ENCODE measurements around the gene PFN3.
A peak's percentile ranks its signal among the peaks of the same experiment; 100 is the strongest.

The PFN3 gene

GRCh38 chr5:177402271-177403043 is 2.0 kb upstream of the PFN3 start:
- TF ChIP-seq RAD21 (IDR thresholded peaks at IDR 0.05; ENCODE audit: low read depth) = peak; percentile 38; the same call in 1 of the 2 replicates
- peak; percentile 99 for TF ChIP-seq MAX (IDR thresholded peaks at IDR 0.05)
- TF ChIP-seq EGR1 (IDR thresholded peaks at IDR 0.05) = no peak
- TF ChIP-seq TEAD4 (IDR thresholded peaks at IDR 0.05) = 0 out of 2 replicates have a peak, but pooled peaks have one; percentile 17
- 0 out of 2 replicates have a peak, but pooled peaks have one; percentile 31 for TF ChIP-seq TAF1 (IDR thresholded peaks at IDR 0.05; ENCODE audit: low read depth)

GRCh38 chr5:177397875-177398390 is 2.5 kb downstream of the PFN3 start:
- TF ChIP-seq ZBTB7A (IDR thresholded peaks at IDR 0.05; ENCODE audit: low read depth) (no peak), EP300 (IDR thresholded peaks at IDR 0.05; ENCODE audit: borderline replicate concordance) (no peak), EGR1 (IDR thresholded peaks at IDR 0.05) (no peak), RAD21 (IDR thresholded peaks at IDR 0.05; ENCODE audit: low read depth) (no peak), YY1 (IDR thresholded peaks at IDR 0.05; ENCODE audit: low read depth) (no peak), TEAD4 (IDR thresholded peaks at IDR 0.05) (no peak), TAF1 (IDR thresholded peaks at IDR 0.05; ENCODE audit: low read depth) (no peak), FOXM1 (IDR thresholded peaks at IDR 0.05; ENCODE audit: borderline replicate concordance, low read depth) (no peak), CREB1 (IDR thresholded peaks at IDR 0.05; ENCODE audit: low read depth) (no peak)
- TF ChIP-seq, protein P1, sequence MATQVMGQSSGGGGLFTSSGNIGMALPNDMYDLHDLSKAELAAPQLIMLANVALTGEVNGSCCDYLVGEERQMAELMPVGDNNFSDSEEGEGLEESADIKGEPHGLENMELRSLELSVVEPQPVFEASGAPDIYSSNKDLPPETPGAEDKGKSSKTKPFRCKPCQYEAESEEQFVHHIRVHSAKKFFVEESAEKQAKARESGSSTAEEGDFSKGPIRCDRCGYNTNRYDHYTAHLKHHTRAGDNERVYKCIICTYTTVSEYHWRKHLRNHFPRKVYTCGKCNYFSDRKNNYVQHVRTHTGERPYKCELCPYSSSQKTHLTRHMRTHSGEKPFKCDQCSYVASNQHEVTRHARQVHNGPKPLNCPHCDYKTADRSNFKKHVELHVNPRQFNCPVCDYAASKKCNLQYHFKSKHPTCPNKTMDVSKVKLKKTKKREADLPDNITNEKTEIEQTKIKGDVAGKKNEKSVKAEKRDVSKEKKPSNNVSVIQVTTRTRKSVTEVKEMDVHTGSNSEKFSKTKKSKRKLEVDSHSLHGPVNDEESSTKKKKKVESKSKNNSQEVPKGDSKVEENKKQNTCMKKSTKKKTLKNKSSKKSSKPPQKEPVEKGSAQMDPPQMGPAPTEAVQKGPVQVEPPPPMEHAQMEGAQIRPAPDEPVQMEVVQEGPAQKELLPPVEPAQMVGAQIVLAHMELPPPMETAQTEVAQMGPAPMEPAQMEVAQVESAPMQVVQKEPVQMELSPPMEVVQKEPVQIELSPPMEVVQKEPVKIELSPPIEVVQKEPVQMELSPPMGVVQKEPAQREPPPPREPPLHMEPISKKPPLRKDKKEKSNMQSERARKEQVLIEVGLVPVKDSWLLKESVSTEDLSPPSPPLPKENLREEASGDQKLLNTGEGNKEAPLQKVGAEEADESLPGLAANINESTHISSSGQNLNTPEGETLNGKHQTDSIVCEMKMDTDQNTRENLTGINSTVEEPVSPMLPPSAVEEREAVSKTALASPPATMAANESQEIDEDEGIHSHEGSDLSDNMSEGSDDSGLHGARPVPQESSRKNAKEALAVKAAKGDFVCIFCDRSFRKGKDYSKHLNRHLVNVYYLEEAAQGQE (IDR thresholded peaks at IDR 0.05; ENCODE audit: low read depth) = no peak

DNA sequence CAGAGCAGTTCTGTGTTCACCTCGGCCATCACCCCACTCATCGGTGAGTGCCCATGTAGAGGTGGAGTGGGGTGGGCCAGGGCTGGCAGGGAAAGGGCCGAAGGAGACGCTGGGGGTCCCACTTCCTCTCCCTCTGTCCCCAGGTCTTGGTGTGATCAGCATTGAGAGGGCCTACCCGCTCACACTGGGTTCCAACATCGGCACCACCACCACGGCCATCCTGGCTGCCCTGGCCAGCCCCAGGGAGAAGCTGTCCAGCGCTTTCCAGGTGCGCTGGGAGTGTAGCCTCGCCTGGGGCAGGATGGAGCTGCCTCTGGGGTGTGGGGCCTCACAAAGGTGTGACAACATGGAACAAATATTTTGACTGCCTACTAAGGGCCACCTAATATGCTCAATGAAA is 3.7 kb downstream of the PFN3 start:
- TF ChIP-seq CEBPB (IDR thresholded peaks at IDR 0.05) (no peak), EGR1 (IDR thresholded peaks at IDR 0.05) (no peak), TEAD4 (IDR thresholded peaks at IDR 0.05) (no peak), YY1 (IDR thresholded peaks at IDR 0.05; ENCODE audit: low read depth) (no peak), FOXM1 (IDR thresholded peaks at IDR 0.05; ENCODE audit: borderline replicate concordance, low read depth) (no peak), NFIC (IDR thresholded peaks at IDR 0.05) (no peak), MAX (IDR thresholded peaks at IDR 0.05) (no peak), EP300 (IDR thresholded peaks at IDR 0.05; ENCODE audit: borderline replicate concordance) (no peak), TCF12 (IDR thresholded peaks at IDR 0.05; ENCODE audit: low read depth) (no peak), TAF1 (IDR thresholded peaks at IDR 0.05; ENCODE audit: low read depth) (no peak)

DNA sequence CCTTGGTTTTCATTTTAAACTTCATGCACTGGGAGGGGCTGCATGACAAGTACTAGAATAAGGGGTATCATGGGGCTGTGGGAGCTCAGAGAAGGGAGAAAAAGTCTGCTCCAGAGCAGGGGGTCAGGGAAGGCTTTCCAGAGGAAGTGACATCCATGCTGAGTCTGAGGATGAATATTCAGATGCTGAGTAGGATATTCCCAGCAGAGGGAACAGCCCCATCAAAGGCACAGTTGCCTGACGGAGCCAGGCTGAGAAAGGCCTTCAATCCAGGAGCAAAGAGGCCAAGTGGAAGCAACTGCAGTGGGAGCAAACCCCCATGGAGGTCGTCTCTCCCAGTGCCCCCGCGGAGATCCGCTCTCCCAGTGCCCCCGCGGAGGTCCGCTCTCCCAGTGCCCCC is 4.4 kb downstream of the PFN3 start:
- no peak for TF ChIP-seq RAD21 (IDR thresholded peaks at IDR 0.05; ENCODE audit: low read depth)
- no peak for TF ChIP-seq EGR1 (IDR thresholded peaks at IDR 0.05)
- no peak for TF ChIP-seq ZBTB7A (IDR thresholded peaks at IDR 0.05; ENCODE audit: low read depth)
- TF ChIP-seq TCF12 (IDR thresholded peaks at IDR 0.05; ENCODE audit: low read depth) = no peak
- no peak for TF ChIP-seq NFIC (IDR thresholded peaks at IDR 0.05)

- no peak for TF ChIP-seq FOXM1 (IDR thresholded peaks at IDR 0.05; ENCODE audit: borderline replicate concordance, low read depth)
- TF ChIP-seq CREB1 (IDR thresholded peaks at IDR 0.05; ENCODE audit: low read depth) = no peak
- TF ChIP-seq MAX (IDR thresholded peaks at IDR 0.05) = no peak
- no peak for TF ChIP-seq RAD21 (IDR thresholded peaks at IDR 0.05; ENCODE audit: low read depth)
- TF ChIP-seq, protein P1 (IDR thresholded peaks at IDR 0.05; ENCODE audit: low read depth) = no peak
- no peak for TF ChIP-seq CEBPB (IDR thresholded peaks at IDR 0.05)
- no peak for TF ChIP-seq NFIC (IDR thresholded peaks at IDR 0.05)
- TF ChIP-seq TEAD4 (IDR thresholded peaks at IDR 0.05) = no peak
- TF ChIP-seq YY1 (IDR thresholded peaks at IDR 0.05; ENCODE audit: low read depth) = no peak
- TF ChIP-seq EP300 (IDR thresholded peaks at IDR 0.05; ENCODE audit: borderline replicate concordance) = no peak
- no peak for TF ChIP-seq USF1 (IDR thresholded peaks at IDR 0.05)
- no peak for TF ChIP-seq TAF1 (IDR thresholded peaks at IDR 0.05; ENCODE audit: low read depth)
- TF ChIP-seq TCF12 (IDR thresholded peaks at IDR 0.05; ENCODE audit: low read depth) = no peak
- no peak for TF ChIP-seq EGR1 (IDR thresholded peaks at IDR 0.05)
- no peak for TF ChIP-seq ZBTB7A (IDR thresholded peaks at IDR 0.05; ENCODE audit: low read depth)
Observed at GRCh38 chr5:177393990-177394389, 6.5 kb downstream of the PFN3 start.
